ENCODE data around the gene GRM1. TPM values are rescaled to one million over a fixed set of nuclear protein-coding genes. Genes with fewer than 3 reads are reported as not detected.

GRM1 gene
- total RNA-seq, 4 donors from 2014 or later: 0.16 TPM; not detected in 3

DNA sequence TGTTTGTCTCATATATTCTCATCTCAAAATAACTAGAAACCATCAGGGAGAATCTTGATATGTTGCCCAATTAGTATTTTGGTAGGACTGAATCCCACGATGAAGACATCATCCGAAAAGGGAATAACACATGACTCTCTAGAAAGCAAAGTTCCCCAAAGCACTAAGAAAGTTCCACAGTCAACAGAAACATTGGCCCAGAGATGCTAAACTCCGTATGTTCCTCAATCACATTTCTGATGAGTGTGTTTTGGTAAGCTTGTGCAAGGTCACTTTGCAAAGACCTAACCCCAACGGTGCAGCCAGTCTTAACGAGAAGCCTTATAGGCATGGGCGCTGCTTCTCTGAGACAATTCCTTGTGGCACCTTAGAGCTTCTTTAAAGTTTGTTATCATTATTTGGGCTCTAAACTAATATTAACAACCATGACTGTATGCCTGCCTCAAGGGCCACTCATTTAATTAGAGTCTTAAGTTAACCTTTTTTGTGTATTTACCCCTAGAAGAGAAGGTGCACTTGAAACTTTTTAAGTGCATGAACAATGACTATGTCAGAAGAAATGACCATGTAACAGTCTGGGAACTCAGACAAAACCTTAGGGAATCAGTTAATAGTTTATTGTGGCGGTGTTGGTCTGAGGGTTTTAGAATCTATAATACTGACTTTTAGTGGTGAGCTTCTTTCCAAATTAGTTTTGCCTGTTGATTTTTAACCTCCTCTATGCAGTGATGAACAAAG, 312.8 kb downstream of the GRM1 start:
- TF ChIP-seq, protein P1, sequence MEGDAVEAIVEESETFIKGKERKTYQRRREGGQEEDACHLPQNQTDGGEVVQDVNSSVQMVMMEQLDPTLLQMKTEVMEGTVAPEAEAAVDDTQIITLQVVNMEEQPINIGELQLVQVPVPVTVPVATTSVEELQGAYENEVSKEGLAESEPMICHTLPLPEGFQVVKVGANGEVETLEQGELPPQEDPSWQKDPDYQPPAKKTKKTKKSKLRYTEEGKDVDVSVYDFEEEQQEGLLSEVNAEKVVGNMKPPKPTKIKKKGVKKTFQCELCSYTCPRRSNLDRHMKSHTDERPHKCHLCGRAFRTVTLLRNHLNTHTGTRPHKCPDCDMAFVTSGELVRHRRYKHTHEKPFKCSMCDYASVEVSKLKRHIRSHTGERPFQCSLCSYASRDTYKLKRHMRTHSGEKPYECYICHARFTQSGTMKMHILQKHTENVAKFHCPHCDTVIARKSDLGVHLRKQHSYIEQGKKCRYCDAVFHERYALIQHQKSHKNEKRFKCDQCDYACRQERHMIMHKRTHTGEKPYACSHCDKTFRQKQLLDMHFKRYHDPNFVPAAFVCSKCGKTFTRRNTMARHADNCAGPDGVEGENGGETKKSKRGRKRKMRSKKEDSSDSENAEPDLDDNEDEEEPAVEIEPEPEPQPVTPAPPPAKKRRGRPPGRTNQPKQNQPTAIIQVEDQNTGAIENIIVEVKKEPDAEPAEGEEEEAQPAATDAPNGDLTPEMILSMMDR (IDR thresholded peaks at IDR 0.05): no peak
- no peak for ATAC-seq (ENCODE audit: low FRiP score)
- no peak for DNase-seq (ENCODE audit: low spot score)

DNA sequence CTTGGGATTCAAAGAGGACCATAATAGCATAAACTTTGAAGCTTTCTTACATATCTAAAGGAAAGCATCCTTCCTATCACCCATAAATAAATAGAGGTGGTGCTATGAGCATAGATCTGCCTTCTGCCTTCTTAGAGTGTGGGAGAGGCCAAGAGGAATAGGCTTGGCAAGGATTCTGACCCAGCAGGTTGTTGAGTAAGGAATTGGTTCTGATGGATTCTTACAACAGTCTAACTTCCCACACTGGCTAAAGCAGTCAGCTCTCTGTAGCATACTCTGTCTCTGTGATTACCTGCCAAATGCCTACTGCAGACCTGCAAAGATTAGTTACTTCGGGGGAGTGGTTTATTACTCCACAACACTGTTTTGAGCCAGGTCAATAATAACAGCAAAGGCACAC, 316.7 kb downstream of the GRM1 start:
- ATAC-seq (ENCODE audit: low FRiP score) (no peak), DNase-seq (ENCODE audit: low spot score) (no peak)
- TF ChIP-seq, protein P1 (IDR thresholded peaks at IDR 0.05): no peak

DNA sequence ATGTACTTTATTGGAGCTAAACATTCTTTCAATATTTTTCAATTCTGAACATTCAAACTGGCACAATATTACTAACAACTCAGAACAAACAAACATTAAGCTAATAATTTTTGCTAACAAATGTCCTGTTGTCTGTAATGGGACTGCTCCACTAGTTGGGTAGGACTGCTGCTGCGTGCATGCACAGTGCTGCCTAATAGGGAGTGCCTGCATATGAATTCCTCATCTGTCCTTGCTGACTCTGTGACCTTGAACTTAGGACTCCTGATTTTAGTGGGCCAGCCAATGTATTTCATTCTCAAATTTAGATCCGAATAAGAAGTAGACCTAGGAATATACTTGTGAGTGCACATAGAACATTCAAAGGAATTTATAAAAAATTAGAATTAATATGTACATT, 318.2 kb downstream of the GRM1 start:
- TF ChIP-seq, protein P1 (IDR thresholded peaks at IDR 0.05): no peak
- ATAC-seq (ENCODE audit: low FRiP score): no peak
- no peak for DNase-seq (ENCODE audit: low spot score)

DNA sequence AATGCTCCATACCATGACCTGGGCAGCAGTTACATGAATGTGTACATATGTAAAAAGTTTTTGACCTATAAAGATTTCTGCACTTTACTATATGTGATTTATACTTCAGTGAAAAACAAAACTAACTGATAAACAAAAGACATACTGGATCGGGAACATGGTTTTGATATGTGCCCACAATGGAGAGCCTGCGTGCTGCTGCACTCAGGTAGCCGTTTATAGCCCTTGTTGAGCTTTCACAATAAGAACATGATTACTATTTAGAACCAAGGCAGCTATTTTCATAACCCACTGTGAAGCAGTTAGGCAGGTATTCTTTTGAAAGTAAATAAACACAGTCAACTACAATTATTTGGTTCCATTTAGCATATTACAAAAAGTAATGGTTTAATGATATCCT, 318.8 kb downstream of the GRM1 start:
- ATAC-seq (ENCODE audit: low FRiP score) (no peak), DNase-seq (ENCODE audit: low spot score) (no peak)
- TF ChIP-seq, protein P1 (IDR thresholded peaks at IDR 0.05): no peak

DNA sequence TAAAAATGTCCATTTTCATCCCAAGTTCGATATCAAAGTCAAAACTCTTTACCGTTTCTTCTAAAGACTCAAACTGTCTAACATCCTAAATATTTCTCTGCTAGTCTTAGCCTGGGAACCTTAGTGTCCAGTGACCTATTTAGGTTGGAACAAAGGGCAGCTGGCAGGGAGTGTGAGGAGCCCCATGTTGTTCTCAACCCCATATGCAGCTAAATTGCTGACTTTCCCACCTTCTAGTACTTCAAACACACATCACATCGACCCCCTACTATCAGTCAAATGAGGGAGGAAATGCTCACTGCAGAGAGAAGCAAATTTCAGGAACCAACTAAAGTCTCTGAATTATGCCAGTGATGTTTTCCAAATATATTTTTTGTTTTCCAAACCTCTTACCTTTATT, 322.2 kb downstream of the GRM1 start:
- TF ChIP-seq, protein P1 (IDR thresholded peaks at IDR 0.05): no peak
- no peak for DNase-seq (ENCODE audit: low spot score)
- ATAC-seq (ENCODE audit: low FRiP score): no peak

DNA sequence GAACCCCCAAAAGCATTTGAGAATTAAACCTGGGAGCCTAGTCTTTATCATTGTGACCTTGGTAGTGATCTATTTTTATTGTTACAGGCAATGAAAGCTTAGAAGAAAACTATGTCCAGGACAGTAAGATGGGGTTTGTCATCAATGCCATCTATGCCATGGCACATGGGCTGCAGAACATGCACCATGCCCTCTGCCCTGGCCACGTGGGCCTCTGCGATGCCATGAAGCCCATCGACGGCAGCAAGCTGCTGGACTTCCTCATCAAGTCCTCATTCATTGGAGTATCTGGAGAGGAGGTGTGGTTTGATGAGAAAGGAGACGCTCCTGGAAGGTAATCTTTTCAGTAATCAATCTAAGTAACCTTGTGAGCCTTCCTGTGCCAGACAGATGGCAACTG, 323.3 kb downstream of the GRM1 start:
- no peak for DNase-seq (ENCODE audit: low spot score)
- no peak for ATAC-seq (ENCODE audit: low FRiP score)
- TF ChIP-seq, protein P1 (IDR thresholded peaks at IDR 0.05): no peak

DNA sequence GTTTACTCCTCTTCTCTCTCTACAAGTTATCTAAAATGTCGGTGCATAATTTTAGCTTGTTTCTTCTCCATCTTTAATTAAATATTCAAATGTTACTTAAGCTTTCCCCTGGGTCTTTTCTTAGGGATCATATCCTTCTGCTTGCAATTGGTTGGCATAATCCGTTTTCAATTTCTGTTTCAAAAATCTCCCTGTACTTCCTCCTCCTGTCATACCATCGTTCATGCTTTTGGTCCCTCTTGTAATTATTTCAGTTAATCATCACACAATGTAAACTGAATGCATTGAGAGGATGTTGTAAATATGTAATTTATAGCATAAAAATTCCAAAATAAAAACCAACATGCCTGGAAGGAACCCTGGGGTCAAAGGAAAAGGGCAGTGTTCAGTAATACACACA, 325.6 kb downstream of the GRM1 start:
- no peak for DNase-seq (ENCODE audit: low spot score)
- ATAC-seq (ENCODE audit: low FRiP score): no peak
- TF ChIP-seq, protein P1 (IDR thresholded peaks at IDR 0.05): no peak
